H54 (cell line): Measurements from ENCODE around the gene PDE9A.

Experiments used
- DNase-seq: peaks from one replicate; pipeline ENCODE4 v3.0.0; 2011; ENCODE audit warnings: low spot score, mixed read lengths; ENCODE audit not compliant: insufficient read length
- FAIRE-seq: peaks from 3 replicates; lab custom pipeline; 2011; peaks lifted over from hg19 to GRCh38; lab: Jason Lieb, UNC
- POLR2A ChIP-seq: IDR thresholded peaks from 2 replicates; pipeline ENCODE4 v1.6.1; 2011; ENCODE audit warnings: low read depth, mild to moderate bottlenecking, low read length

Gene PDE9A

DNA sequence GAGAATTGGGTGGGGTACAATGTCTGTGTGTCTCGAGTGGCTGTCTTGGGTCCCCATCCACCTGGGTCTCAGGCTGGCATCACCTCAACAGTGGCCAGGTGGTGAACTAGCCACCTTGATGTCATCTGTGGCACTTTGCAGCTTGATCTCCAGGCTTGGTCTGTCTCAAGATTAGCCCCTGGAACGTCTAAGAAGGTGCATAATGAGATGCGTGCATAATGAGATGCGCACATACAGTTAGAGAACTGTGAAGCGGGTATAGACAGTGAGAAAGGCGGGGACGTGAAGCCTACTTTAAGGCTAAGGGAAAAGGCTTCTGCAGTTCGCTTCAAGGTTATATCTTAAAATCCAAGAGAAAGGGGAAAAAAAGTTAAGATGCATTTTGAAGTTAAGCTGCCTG lies 127.2 kb downstream of the PDE9A start:
- no peak for TF ChIP-seq POLR2A
- no peak for DNase-seq
- FAIRE-seq = no peak

DNA sequence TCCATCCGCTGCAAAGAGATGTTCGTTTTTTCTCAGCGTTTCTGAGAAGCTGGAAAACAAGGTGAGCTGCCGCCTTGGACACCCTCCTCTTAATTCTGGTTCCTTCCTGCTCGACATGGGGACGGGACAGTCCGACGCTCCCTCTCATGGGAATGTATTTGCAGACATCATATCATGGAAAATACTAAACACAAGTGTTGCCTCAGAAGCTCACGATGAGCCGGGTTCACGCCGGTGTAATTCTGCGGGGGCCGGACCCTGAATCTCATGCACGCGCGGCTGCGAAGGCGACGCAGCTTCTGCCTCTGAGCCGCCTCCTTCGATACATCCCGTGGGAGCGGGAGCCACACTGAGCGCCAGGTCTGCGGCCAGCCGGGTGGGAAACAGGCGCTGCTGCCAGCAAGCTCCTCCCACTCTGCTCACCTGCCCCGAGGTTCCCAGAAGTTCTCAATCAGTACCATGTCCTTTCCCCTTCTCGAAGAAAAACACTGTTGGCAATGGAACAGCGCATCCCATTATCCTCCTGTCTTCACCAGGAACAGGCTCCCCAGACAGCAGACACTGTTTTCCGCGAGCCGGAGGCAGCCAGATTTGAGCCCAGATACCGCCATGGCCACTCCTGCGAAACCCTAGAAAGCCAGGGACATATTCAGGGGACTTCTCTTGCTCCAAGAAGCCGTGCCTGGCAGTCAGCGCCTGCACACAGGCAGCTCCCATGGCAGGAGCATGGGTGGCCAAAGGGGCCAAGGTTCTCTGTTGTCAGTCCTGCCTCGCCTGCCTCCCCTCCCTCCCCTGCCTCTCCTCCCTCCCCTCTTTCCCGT lies 127.9 kb downstream of the PDE9A start:
- TF ChIP-seq POLR2A = no peak
- no peak for FAIRE-seq
- no peak for DNase-seq

DNA sequence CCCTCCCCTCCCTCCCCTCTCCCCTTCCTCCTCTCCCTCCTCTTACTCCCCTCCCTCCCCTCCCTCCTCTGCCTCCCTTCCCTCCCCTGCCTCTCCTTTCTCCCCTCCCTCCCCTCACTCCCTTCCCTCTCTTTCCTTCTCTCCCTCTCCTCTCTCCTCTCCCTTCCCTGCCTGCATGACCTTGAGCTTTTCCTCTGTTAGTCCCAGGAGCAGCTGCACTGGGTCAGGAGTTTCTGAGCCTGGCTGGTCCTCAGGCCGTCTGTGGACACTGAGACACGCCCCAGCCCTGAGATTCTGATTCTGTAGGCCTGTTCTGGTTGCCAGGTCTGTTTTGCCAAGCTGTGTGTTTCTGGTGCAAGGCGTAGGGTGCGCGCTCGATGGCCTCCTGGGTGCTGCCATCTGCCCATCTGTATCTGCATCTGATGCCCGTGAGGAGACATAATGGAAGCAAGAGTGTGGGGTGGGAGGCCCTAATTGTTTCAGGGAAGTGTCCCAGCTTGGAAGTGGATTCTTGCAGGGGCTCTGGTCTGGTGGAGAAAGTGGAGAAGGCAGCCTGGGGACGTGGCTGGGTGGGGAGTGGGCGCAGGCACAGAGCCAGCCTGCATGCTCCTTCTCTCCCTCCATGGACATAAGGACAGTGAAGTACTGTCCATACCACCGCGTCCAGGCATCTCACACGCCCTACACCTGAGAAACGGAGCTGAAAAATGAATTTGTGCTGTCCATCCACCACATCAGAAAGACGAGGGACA lies 128.7 kb downstream of the PDE9A start:
- DNase-seq = no peak
- TF ChIP-seq POLR2A = no peak
- FAIRE-seq = no peak

DNA sequence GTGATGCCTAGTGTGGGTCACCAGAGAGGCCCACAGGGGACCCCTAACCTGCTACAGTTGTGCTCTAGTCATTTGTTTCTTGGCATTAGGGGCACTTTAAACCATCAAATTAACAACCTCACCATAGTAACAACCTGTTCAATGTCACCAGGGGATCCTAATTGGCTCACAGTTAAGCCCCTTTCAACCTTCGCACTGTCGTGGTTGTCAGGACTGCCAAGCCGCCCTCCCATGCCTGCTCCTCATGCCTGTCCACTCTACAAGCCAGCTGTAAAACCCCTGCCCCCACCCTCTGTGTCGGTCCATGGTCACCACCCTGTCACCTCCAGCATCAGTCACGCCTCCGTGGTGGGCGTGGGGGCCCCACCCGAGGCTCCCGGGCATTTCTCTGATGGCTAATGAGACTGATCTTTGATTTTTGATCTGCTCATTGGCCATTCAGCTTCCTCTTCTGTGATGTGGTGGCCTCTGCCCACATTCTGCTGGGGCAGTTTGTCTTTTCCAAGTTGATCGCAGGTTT lies 129.4 kb downstream of the PDE9A start:
- no peak for TF ChIP-seq POLR2A
- FAIRE-seq = no peak
- no peak for DNase-seq

DNA sequence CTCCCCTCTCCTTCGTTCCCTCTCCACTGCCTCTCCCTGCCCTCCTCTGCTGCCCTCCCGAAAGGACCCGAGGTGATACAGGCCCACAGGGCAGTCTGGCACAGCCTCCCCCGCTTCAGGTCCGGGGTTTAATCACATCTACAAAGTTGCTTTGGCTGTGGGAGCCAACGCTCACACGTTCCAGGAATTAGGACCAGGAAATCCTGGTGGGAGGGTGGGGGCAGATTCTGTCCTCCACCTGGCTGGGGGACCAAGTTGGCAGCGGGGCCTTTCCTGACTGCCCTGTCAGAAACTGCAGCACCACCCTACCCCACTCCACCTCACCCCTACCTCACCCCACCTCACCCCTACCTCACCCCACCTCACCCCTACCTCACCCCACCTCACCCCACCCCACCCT lies 130.9 kb downstream of the PDE9A start:
- no peak for TF ChIP-seq POLR2A
- DNase-seq (no peak), FAIRE-seq (no peak)

DNA sequence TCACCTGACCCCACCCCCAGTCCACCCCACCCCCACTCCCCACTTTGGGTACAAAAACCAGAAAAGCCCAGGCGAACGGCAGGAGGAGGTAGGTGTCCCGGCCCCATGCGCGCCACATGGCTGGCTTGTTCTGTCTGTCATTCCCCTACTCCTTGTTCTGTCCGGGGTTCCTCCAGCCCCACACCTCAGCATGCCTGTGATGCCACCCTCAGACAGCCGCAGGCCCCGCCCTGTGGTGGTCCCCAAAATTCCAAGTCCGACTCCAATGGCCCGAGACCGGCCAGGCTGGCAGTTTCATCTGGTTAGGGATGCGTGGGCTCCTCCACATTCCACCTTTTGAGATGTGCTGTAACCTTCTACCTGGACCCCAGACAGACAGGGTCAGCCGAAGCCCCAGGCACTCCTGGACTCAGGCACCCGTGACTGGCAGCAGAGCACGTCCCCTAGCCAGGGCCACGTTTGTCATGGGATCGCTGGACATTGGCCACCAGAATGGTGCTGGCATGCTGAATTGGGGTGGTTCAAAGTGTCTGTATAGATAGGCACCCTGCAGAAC lies 131.6 kb downstream of the PDE9A start:
- TF ChIP-seq POLR2A = no peak
- no peak for DNase-seq

DNA sequence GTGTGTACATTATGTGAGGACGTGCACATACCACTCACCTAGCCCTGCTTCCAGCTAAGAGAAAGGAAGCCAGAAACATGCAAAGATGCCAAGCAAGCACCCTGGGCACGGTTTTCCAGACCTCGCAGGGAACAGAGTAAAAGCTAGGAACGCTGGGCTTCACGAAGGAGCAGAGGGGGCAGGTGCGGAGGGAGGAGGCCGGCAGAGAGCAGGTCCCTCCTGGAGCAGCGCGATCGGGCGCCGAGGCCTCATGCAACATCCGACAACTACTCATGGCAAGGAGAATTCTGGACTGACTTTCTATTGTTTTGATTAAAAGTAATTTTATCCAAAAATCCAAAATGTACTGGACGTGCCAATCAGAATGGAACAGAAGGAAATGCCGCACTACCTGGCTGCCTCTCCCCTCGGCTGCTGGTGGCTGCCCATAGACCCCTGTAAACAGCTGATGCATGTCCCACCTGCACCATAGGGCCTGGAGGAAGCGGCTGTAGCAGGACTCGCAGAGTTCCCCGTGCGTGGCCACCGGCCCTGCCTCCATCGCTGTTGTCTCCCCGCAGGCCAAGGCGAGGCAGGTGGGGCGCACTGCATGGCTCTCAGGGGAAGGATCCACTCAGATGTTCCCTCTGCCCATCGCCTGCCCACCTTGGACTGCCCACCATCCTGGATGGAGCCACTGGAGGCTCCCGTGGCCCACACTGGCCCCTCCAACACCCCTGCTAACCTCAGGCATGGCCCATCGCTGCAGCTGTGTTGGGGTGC lies 132.4 kb downstream of the PDE9A start:
- FAIRE-seq (no peak), DNase-seq (no peak)
- TF ChIP-seq POLR2A = no peak

More for the DNA sequence above, 131.6 kb downstream of the PDE9A start:
- FAIRE-seq = no peak

DNA sequence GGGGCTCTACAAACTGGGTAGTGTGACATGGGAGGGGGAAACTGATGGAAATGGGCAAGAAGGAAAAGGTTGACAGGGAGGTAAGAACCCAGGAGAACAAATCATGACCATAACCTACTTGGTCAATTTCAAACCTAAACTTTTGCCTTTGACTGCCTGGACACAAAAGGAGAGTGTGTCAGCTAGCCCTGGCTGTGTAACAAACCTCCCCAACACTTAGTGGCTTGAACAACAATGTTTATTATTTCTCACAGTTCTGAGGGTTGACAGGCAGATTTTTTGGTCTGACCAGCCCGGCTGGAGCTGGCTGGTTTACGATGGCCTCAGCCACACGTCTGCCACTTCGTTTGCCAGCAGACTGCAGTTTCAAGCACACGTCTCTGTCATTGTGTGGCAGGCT lies 133.5 kb downstream of the PDE9A start:
- FAIRE-seq = no peak
- no peak for TF ChIP-seq POLR2A
- DNase-seq = no peak

DNA sequence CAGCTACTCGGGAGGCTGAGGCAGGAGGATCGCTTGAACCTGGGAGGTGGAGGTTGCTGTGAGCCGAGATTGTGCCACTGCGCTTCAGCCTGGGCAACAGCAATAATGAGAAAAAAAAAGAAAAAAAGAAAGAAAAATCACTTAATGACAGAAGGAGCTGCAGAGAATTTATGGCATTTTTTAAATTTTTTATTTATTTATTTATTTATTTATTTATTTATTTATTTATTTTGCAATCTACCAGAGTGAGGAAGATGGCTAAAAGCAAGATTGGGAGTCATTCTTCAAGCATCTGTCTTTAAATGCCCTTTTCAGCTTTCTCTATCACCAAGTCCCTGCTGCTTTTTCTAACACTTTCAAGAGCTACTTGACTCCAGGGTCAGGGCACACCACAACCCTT lies 134.2 kb downstream of the PDE9A start:
- TF ChIP-seq POLR2A = no peak
- FAIRE-seq (no peak), DNase-seq (no peak)

DNA sequence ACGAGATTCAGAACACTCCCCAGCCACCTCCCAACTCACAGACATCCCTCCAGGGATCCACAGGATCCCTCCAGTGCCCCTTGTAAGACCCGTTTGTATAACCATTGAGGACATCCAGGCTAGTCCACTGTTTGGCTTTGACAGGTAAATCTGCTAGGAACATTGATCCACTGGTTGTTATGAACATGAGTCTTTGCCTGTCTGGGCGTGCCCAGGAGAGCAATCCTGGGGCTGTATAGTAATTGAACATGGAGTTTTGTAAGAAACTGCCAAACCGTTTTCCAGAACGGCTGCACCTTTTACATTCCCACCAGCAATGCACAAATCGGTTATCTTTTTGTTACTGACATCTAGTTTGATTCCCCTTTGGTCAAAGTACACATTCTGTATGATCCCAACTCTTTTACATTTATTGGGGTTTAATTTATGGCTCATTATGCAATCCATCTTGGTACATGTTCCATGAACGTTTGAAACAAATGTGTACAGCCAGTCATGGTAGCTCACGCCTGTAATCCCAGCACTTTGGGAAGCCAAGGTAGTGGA lies 137.2 kb downstream of the PDE9A start:
- FAIRE-seq (no peak), DNase-seq (no peak)
- no peak for TF ChIP-seq POLR2A

DNA sequence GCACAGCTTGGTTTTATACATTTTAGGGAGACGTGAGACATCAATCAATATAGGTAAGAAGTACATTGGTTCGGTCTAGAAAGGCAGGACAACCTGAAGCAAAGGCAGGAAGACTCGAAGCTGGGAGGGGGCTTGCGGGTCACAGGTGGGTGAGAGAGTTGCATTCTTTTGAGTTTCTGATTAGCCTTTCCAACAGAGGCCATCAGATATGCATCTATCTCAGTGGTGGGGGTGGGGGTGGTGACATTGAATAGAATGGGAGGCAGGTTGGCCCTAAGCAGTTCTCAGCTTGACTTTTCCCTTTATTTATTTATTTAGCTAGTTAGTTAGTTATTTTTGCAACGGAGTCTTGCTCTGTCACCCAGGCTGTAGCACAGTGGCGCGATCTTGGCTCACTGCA lies 140.4 kb downstream of the PDE9A start:
- no peak for DNase-seq
- FAIRE-seq = no peak
- no peak for TF ChIP-seq POLR2A

DNA sequence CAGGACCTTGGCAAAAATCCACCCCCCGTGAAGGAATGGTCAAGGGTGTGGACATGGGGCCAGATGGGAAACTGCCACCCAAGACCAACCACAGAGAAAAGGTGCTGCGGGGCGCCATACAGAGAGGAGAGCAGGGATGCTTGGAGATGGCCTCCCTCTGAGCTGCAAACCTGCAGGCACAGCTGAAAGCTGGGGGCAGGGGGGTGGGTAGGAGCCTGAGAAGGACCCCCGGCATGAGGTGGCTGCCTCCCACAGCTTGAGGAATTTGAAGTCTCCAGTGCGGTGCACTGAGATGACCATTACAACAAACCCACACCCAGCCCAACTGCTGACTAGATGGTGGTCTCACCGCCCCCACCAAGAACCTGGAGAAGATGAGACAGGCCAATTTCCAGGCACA lies 141.1 kb downstream of the PDE9A start:
- FAIRE-seq = no peak
- DNase-seq = no peak
- no peak for TF ChIP-seq POLR2A

DNA sequence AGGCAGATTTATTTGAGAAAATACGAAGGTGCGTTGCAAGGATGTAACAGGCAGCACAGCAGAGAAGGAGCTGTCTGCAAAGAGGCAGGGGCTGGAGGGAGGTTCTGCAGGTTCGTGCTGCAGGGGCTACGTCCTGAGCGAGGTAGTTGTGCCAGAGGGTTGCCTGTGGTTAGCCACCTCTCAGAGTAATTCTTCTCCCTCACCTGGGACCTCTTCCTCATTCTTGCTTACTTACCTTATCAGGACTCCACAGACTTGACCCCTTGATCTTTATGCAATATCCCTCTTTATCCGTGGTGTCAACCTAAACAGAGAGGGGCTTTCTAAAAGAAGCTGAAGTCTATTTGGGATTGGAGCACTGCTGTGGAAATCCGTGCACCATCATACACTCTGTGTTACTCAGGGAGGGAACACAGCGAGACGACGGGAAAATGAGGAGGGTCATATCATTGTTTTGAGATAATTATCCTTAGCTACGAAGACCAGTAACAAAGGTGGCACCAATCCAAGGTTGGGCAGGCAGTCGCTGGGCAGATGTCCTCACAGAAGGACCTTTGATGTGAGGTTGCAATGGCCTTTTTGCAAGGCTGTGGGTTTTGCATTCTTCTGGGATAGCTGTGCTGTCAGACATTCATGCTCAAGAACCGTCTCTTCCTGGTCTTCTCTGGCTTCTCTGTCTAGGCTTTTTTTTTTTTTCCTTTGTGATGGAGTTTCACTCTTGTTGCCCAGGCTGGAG lies 143.1 kb downstream of the PDE9A start:
- TF ChIP-seq POLR2A = no peak
- FAIRE-seq = no peak

DNA sequence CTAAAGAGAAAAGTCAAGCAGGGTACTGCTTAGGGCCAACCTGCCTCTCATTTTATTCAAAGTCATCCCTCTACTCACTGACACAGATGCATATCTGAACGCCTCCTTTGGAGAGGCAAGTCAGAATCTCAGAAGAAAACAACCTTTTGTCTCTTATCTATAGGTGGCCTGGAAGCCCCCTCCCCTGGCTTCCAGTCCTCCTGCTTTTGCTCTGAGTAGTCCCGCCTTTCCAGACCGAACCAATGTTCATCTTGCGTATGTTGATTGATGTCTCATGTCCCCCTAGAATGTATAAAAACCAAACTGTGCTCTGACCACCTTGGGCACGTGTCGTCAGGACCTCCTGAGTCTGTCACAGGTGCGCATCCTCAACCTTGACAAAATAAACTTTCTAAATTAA lies 144.1 kb downstream of the PDE9A start:
- no peak for TF ChIP-seq POLR2A
- DNase-seq = no peak
- FAIRE-seq = no peak

More for the DNA sequence above, 143.1 kb downstream of the PDE9A start:
- DNase-seq = no peak
